Epithelial cell of prostate (primary cell): ENCODE measurements around the gene LAMA4.
"Not testable (repeated sequence)": the region's sequence is repeated elsewhere in the genome, so short reads cannot be mapped to it uniquely, and the experiment has no call there.

Experiments
- DNase-seq: peaks from one replicate; pipeline ENCODE4 v3.0.0-alpha.2; 2011; ENCODE audit warnings: low read depth, low spot score
- H3K27ac ChIP-seq: fragments of 450-650 bp; 2 replicates; pipeline ENCODE4 v1.5.1; 2017; ENCODE audit warnings: mild to moderate bottlenecking

The LAMA4 gene

GRCh38 chr6:112109262-112109661 is 145.1 kb downstream of the LAMA4 start:
- H3K27ac ChIP-seq, result no peak overlapping the region
- DNase-seq, result no peak

- no peak overlapping the region for H3K27ac ChIP-seq
- no peak for DNase-seq
Observed at GRCh38 chr6:112106562-112106961, 147.8 kb downstream of the LAMA4 start.

- H3K27ac ChIP-seq, DNase-seq: not testable (repeated sequence)
Observed at GRCh38 chr6:112106026-112106425, 148.3 kb downstream of the LAMA4 start.

GRCh38 chr6:112100561-112100960 is 153.8 kb downstream of the LAMA4 start:
- H3K27ac ChIP-seq, result no peak overlapping the region
- no peak for DNase-seq

GRCh38 chr6:112096901-112097300 is 157.5 kb downstream of the LAMA4 start:
- no peak for DNase-seq
- H3K27ac ChIP-seq, result no peak overlapping the region

DNA sequence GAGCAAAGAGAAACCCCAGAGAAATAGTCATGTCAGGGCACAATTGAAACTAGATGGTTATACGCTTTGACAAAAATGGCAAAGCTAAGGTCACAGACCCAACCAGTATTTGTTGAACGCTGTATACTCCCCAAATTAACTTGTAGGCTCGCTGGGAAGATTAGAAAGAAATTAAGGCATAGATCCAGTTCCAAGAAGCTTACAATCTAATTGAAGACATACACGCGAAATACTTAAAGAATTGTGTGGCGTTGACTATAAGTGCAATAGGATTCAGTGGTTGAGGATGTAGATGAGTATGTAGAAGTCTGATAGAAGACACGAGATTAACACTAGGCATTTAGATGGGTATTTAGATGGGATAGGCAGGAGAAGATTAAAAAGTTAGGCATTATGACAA is 166.5 kb downstream of the LAMA4 start:
- no peak overlapping the region for H3K27ac ChIP-seq
- DNase-seq, result no peak

- peak; percentile 88 for DNase-seq
- H3K27ac ChIP-seq, result peak within 1 kb of the TSS; percentile 59
Observed at GRCh38 chr6:112087136-112087911, 167.0 kb downstream of the LAMA4 start, which contains the start of the genes FAM229B and TUBE1. FAM229B (plus strand) TSS chr6:112087591; CDS start chr6:112099284, 11,693 bp downstream. TUBE1 (minus strand) TSS chr6:112087482; CDS start chr6:112087434, 48 bp downstream.

- DNase-seq, result no peak
Observed at GRCh38 chr6:112086744-112087135, 167.6 kb downstream of the LAMA4 start.

GRCh38 chr6:112085286-112086065 is 168.9 kb downstream of the LAMA4 start:
- H3K27ac ChIP-seq, result no peak overlapping the region
- DNase-seq, result no peak

More at GRCh38 chr6:112086744-112087135, 167.6 kb downstream of the LAMA4 start:
- H3K27ac ChIP-seq, result peak overlapping the region; percentile 59

GRCh38 chr6:112081569-112081968 is 172.8 kb downstream of the LAMA4 start:
- no peak overlapping the region for H3K27ac ChIP-seq
- no peak for DNase-seq

- H3K27ac ChIP-seq, result no peak overlapping the region
- no peak for DNase-seq
Observed at GRCh38 chr6:112066606-112067005, 187.8 kb downstream of the LAMA4 start.

DNA sequence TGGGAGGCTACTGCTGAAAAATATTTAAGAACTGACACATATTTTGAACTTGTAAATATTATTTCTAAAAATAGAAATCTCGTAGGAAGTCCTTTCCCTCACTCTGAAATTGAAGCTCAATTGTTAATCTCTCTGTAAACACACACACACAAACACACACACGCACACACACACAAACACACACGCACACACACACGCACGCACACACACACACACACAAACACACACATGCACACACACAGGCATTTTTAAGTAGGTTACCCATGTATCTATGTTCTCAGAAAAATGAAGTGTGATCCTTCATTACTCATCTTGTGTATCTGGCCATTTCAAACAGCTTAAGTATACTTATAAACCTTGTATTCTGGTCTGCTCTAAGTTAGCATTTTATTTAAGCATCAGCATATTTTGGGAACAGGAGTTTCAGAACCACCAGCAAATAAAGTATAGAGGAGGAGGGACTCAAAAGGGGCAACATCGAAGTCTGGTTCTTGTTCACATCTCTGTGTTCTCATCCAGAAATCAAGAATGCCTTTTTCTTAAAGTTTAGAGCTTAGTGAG is 188.9 kb downstream of the LAMA4 start:
- H3K27ac ChIP-seq, result no peak overlapping the region
- DNase-seq, result no peak

- no peak overlapping the region for H3K27ac ChIP-seq
- no peak for DNase-seq
Observed at GRCh38 chr6:112062966-112063365, 191.4 kb downstream of the LAMA4 start.

DNA sequence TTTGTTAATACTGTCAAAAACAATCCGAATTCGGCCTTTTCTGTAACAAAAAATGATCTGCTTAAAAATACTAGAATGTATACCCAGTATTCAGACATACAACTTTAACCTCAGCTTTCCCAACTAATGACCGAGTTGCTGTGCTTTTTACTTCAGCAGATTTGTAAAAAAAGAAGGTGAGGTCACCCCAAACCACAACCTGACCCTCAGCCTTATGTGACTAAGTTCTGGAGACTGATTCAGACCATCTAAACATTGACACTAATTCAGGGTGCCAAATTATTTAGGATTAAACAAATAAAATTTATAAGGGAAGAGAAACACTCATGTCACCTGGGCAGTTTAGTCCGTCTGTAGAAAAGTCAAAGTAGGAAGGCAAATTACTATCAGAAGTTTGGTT is 192.8 kb downstream of the LAMA4 start:
- DNase-seq, result no peak
- no peak overlapping the region for H3K27ac ChIP-seq
